ENCODE measurements around the gene HOXA1.

The HOXA1 gene

GRCh38 chr7:27066148-27066547 is 29.7 kb downstream of the HOXA1 start:
- no peaks in the 10 kb centered on the region for H3K36me3 ChIP-seq (replicated peaks)
- H3K27me3 ChIP-seq (replicated peaks): no peaks in the 10 kb centered on the region
- H3K4me3 ChIP-seq (ENCODE audit: low read depth, low read length): no peak overlapping the region
- H3K27ac ChIP-seq: no peak overlapping the region
- TF ChIP-seq CTCF (IDR thresholded peaks at IDR 0.05; ENCODE audit: low read depth, low read length, missing control alignments): no peak
- in situ Hi-C loops (cut with HindIII; ENCODE audit: low pct_ligation_motif_present, low sequenced_read_pairs): no loop called here
- no peak for DNase-seq

DNA sequence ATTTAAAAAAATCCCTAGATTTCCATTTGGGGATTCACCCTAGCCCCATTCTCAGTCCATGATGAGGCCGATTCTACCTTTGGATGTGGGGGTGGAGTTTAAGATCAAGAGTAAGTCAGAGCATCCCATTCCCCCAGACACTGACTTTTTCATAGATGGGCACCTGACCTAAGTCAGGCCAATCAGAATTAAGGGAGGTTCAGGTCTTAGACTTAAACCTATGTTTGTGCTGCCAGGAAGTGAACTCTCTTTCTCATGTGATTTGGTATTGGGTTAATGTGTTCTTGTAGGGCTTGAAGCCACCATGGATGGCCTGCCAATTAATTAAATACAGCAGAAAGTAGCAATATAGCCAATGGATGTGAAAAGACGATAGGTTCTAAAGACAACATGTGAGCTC is 30.1 kb downstream of the HOXA1 start:
- Histone ChIP-seq H3K4me3 (ENCODE audit: low read depth, low read length) (no peak overlapping the region), H3K27ac (no peak overlapping the region), H3K36me3 (replicated peaks) (no peaks in the 10 kb centered on the region), H3K27me3 (replicated peaks) (no peaks in the 10 kb centered on the region)
- TF ChIP-seq CTCF (IDR thresholded peaks at IDR 0.05; ENCODE audit: low read depth, low read length, missing control alignments): no peak
- in situ Hi-C loops (cut with HindIII; ENCODE audit: low pct_ligation_motif_present, low sequenced_read_pairs): no loop called here
- DNase-seq: no peak

DNA sequence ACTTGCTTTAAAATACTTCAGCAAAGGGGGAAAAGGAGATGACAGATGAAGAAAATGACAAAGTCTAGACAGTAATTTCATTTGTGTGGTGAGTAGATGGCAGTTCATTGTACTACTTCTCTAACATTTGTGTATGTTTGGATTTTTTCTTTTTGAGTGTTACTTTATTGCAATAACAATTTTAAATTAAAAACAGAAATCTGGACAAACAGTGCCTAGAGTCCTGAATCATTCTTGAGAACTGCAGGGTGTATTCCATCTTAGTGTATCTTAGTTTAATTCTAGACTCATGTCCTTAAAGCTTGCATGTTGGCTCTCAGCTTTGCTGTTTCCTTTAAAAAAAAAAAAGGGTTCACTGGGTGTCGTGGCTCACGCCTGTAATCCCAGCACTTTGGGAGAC is 31.1 kb downstream of the HOXA1 start:
- in situ Hi-C loops (cut with HindIII; ENCODE audit: low pct_ligation_motif_present, low sequenced_read_pairs): no loop called here
- H3K4me3 ChIP-seq (ENCODE audit: low read depth, low read length): no peak overlapping the region
- DNase-seq: no peak
- H3K27ac ChIP-seq: no peak overlapping the region
- H3K27me3 ChIP-seq (replicated peaks): no peaks in the 10 kb centered on the region
- no peaks in the 10 kb centered on the region for H3K36me3 ChIP-seq (replicated peaks)
- no peak for TF ChIP-seq CTCF (IDR thresholded peaks at IDR 0.05; ENCODE audit: low read depth, low read length, missing control alignments)

DNA sequence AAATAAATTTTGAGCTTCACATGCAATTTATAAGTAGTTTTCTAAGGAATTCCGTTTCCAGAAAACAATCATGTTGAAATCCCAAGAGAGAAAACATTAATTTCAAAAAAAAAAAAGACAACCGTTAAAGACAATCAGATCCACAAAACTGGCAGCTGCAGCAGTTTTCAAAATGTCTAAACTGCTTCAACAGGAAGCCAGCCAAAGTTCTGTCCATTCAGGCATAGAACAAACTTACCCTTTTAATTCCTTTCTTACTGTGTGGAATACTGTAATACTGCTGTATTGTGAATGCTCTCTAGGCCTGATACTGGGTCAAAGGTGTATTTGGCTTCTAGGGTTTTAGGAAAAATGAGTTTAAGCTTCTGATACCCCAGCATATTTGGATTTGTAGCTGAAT is 31.6 kb downstream of the HOXA1 start:
- Histone ChIP-seq H3K36me3 (replicated peaks) (no peaks in the 10 kb centered on the region), H3K27me3 (replicated peaks) (no peaks in the 10 kb centered on the region), H3K4me3 (ENCODE audit: low read depth, low read length) (no peak overlapping the region), H3K27ac (no peak overlapping the region)
- in situ Hi-C loops (cut with HindIII; ENCODE audit: low pct_ligation_motif_present, low sequenced_read_pairs): no loop called here
- no peak for TF ChIP-seq CTCF (IDR thresholded peaks at IDR 0.05; ENCODE audit: low read depth, low read length, missing control alignments)
- no peak for DNase-seq

GRCh38 chr7:27062946-27063345 is 32.9 kb downstream of the HOXA1 start:
- no peak for DNase-seq
- Histone ChIP-seq H3K4me3 (ENCODE audit: low read depth, low read length) (no peak overlapping the region), H3K36me3 (replicated peaks) (no peaks in the 10 kb centered on the region), H3K27me3 (replicated peaks) (no peaks in the 10 kb centered on the region), H3K27ac (no peak overlapping the region)
- TF ChIP-seq CTCF (IDR thresholded peaks at IDR 0.05; ENCODE audit: low read depth, low read length, missing control alignments): no peak
- in situ Hi-C loops (cut with HindIII; ENCODE audit: low pct_ligation_motif_present, low sequenced_read_pairs): no loop called here

- Histone ChIP-seq H3K27ac (no peak overlapping the region), H3K27me3 (replicated peaks) (no peaks in the 10 kb centered on the region), H3K4me3 (ENCODE audit: low read depth, low read length) (no peak overlapping the region), H3K36me3 (replicated peaks) (no peaks in the 10 kb centered on the region)
- no peak for DNase-seq
- in situ Hi-C loops (cut with HindIII; ENCODE audit: low pct_ligation_motif_present, low sequenced_read_pairs): no loop called here
- no peak for TF ChIP-seq CTCF (IDR thresholded peaks at IDR 0.05; ENCODE audit: low read depth, low read length, missing control alignments)
Measured at GRCh38 chr7:27053153-27053552, 42.6 kb downstream of the HOXA1 start.
